Effector CD4-positive, alpha-beta T cell (primary cell): ENCODE data around the gene EMP1.

Source experiments
- DNase-seq: peaks from one replicate; pipeline ENCODE4 v3.0.0-alpha.2; 2020

EMP1 gene

DNA sequence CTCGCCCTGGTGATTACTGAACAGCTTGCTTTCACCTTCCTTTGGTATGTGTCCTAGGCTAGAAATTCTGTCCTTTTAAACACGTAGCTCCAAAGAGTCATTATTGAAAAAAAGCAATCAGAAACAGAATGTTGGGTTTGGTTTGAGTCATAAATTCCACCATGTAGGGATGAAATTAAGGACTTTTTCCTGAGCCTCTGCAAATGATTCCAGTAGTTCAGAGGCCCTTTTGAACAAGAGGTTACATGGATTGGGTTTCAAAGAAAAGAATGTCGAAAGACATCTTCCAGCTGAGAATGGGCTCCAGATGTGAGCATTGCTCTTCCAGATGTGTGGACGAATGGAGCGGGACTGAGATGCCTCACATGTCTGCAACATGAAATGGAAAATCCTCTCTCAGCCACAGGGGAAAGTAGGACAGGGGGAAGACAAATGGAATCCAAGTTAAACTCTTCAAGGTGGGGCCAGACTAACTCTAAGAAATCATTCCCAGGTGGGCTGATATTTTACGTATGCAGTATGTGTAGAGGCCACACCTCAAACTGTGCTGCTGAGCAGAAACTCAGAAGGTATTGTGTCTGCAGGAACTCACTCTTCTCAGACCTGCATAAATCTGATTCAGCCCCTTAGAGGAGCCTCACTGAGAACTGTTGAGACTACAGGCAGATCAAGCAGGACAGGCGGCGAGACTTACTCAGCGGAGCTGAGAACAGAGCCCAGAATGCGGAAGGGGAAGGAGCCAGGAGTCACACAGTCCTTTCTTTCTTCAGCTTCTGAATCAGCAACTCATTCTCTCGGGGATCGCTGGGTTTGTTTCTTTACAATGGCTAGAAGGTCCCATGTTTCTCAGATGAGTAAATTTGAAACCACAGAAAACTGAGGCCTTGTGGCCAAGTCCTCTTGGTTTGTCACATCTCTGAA lies 23.3 kb upstream of the EMP1 start:
- no peak for DNase-seq

GRCh38 chr12:13175499-13175898 lies 21.0 kb upstream of the EMP1 start:
- no peak for DNase-seq

GRCh38 chr12:13176256-13176655 lies 20.3 kb upstream of the EMP1 start:
- DNase-seq: no peak

DNA sequence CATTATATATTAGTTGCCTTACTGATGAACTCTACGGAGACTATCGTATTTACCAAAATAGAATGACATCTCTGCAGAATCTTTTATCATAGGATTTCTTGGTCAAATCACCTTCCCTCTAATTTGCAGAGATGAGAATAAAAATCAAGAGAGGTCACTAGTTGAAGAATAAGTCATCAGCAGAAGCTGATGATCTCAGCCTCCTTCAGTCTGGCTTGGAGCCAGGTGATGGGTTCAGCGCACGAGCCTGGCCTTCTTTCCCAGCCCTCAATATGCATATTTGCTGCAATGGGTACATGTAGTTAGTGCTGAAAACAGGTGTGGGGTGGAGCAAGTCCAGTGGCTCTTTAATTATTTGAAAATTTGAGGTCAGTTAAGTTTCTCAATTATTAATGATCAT lies 19.2 kb upstream of the EMP1 start:
- no peak for DNase-seq

- DNase-seq: no peak
Observed at GRCh38 chr12:13177906-13178305, 18.6 kb upstream of the EMP1 start.

GRCh38 chr12:13178568-13179210 lies 17.8 kb upstream of the EMP1 start:
- no peak for DNase-seq

DNA sequence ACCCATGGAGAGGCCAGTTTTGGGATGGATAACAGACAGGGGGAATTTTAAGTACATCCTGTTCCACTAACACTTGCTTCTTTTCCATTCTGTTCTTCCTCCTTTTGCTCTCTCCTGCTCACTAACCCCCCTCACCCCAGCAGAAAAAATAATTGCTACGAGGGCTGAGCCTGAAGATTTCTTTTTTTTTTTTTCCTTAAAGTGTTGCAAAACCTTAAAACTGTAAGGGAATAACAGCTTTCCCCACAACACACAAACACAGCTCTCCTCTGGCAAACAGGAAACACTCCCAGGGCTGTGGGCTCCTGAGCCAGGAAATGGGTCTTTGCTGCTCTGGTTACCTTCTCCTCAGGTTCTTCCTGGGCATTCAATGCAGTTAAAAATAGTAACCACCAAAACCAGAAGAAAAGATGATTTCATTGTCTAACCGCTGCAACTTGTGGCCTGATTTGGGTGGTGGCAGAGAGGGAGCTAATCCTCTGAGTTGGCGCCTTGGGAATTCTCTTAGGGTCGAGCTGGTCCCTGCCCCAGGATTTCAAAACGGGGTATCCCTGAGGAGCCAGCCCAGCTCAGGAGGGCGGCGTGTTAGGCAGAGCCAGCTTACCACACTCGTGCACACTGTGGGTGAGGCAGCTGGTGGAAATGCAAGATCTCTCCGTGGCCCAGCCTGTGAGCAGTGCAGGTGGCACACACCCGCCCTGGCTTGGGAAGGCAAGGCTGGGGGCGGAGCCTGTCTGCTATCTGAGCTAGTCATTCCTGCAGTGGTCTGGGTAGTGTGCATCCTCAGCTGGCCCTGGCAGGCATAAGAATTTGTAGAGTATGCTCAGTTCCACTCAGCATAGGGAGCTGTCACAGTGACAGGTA lies 17.1 kb upstream of the EMP1 start:
- peak; percentile 18 for DNase-seq

DNA sequence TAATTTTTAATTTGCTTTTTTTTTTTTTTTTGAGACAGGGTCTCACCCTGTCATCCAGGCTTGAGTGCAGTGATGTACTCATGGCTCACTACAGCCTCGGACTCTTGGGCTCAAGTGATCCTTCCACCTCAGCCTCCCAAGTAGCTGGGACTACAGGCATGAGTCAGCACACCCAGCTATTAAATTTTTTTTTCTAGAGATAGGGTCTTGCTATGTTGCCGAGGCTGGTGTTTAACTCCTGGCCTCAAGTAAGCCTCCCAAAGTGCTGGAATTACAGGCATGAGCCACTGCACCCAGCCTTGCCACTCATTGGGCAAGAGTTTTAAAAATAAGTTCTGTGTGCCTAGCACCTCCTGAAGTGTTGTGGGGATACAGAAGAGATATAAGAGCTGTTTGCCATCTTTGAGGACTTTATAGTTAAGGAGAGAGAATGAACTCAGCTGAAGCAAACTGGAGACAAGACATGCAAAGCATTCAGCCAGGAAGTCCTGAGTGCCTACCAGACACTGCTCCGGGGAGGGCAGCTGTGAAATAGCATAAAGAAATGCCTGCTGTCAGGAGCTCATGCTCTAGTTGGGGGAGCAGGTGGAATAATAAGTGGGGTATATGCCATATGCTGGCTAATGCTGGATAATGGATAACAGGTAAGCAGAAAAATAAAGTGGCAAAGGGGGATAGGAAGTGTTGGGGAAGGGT lies 15.0 kb upstream of the EMP1 start:
- no peak for DNase-seq

DNA sequence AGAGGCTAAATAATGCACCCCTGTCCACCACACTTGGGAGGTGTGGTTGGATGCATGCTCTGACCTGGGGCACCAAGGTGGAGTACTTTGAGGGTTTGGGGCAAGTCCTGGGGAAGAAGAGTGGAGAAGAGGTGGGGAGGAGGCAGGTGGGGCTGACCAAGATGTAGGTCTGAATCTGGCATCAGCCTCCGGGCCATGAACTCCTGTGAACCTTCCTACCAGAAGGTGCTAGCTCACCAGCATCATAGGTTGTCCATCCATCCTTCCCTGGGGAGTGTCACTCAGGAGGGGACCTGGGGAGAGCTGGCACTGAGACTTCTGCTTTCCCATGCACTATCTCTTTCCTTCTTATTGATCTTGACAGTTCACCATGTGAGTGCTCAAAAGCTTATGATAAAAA lies 13.6 kb upstream of the EMP1 start:
- DNase-seq: no peak

- no peak for DNase-seq
Observed at GRCh38 chr12:13183620-13184019, 12.9 kb upstream of the EMP1 start.

GRCh38 chr12:13186302-13186701 lies 10.2 kb upstream of the EMP1 start:
- DNase-seq: no peak

- no peak for DNase-seq
Observed at GRCh38 chr12:13187399-13187798, 9.1 kb upstream of the EMP1 start.

DNA sequence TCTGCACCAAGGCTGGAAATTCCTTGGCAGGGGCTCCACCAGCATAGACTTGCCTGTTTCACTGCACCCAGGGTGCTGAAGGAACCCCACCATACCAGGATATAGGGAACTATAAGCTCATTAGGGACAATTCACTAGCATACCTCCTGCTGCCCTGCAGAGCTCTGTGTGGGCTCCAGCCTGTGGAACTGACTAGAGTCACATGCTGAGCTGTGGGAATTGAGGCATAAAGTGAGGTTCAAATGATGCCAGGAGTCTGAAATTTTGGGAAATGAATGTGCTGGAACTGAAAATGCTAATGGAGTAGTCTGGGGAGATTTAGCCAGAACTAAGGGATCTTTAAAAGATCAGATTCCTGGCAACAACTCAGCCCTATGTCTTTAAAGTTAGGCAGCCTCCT lies 7.3 kb upstream of the EMP1 start:
- DNase-seq: no peak

GRCh38 chr12:13190275-13190674 lies 6.3 kb upstream of the EMP1 start:
- no peak for DNase-seq

GRCh38 chr12:13192719-13193118 lies 3.8 kb upstream of the EMP1 start:
- no peak for DNase-seq

- no peak for DNase-seq
Observed at GRCh38 chr12:13193505-13194231, 2.9 kb upstream of the EMP1 start.

- DNase-seq: no peak
Observed at GRCh38 chr12:13194401-13195110, 2.0 kb upstream of the EMP1 start.

- DNase-seq: no peak
Observed at GRCh38 chr12:13195250-13195649, 1.3 kb upstream of the EMP1 start.

- DNase-seq: no peak
Observed at GRCh38 chr12:13195785-13196129, 769 bp upstream of the EMP1 start.

DNA sequence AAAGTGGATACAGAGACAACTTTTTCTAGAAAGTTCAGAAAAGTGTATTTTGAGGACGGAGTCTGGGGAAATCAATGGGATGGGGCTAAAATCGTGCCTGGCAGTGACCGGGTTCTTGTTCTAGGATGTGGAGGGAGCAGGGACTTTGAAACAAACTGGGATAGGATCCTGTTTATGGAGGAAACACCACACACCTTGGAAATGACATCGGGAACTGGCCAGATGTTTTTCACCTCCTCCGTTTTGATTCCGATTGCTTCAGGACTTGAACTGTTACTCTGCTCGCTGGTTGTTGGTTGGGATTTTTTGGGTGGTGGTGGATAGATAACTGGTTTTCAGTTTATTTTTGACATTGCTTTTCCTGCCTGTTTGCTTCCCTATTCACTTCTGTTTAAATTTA lies 506 bp downstream of the EMP1 start:
- DNase-seq: no peak

- DNase-seq: no peak
Observed at GRCh38 chr12:13197526-13198143, 1.1 kb downstream of the EMP1 start.
